Measurements from ENCODE around the gene SRCIN1. TPM values are rescaled to one million over a fixed set of nuclear protein-coding genes. Genes with fewer than 3 reads are reported as not detected.
"Not testable (repeated sequence)": the region's sequence is repeated elsewhere in the genome, so short reads cannot be mapped to it uniquely, and the experiment has no call there.

Gene SRCIN1
- total RNA-seq, 1 donor: not detected

- H3K4me3 ChIP-seq (ENCODE audit: low read length); H3K4me1 ChIP-seq (ENCODE audit: insufficient read depth, low read length); H3K9me3 ChIP-seq (ENCODE audit: low read depth, low read length); H3K27me3 ChIP-seq (ENCODE audit: insufficient read depth, low read length): not testable (repeated sequence)
These were observed 106.5 kb downstream of the SRCIN1 start for GRCh38 chr17:38499230-38499629.

DNA sequence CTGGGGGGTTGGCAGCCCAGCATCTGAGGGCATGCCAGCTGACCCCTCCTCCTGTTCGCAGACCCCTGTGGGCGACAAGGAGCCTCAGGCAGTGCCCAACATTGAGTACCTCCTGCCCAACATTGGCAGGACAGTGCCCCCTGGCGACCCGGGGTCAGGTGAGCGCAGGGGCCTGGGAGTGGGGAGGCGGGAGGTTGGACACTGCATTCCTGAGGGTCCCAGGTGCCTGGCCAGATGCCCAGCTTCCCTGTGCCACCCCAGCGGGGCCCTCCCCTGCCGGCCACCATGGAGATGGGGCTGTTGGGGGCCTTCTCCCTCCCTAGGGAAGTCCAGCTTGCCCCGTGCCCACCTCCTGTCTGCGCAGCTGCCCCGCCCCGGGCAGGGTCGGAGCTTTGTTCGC, 107.4 kb downstream of the SRCIN1 start:
- H3K9me3 ChIP-seq (ENCODE audit: low read depth, low read length): no peaks in the 10 kb centered on the region
- no peaks in the 10 kb centered on the region for H3K4me1 ChIP-seq (ENCODE audit: insufficient read depth, low read length)
- no peaks in the 10 kb centered on the region for H3K27me3 ChIP-seq (ENCODE audit: insufficient read depth, low read length)
- H3K4me3 ChIP-seq (ENCODE audit: low read length): no peak overlapping the region

DNA sequence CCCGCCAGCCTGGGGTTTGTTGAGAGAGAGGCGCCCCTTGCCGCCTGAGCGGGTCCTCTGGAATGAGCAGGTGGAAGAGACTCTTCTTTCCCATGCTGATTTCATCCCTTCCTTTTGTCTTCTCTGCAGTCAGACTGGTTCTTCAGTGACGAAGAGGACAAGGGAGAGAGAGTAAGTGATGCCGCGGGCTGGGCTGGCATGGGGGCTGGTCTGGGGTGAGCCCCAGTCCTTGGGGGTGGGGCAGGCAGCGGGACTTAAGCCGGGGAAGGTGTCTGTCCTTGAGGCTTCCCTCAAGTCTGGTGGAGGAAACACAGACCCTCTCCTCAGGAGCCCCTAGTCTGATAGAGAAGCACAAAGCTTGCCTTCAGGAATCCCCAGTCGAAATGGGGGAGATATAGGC, 108.1 kb downstream of the SRCIN1 start:
- H3K9me3 ChIP-seq (ENCODE audit: low read depth, low read length); H3K4me1 ChIP-seq (ENCODE audit: insufficient read depth, low read length); H3K4me3 ChIP-seq (ENCODE audit: low read length); H3K27me3 ChIP-seq (ENCODE audit: insufficient read depth, low read length): not testable (repeated sequence)

- H3K27me3 ChIP-seq (ENCODE audit: insufficient read depth, low read length); H3K4me3 ChIP-seq (ENCODE audit: low read length); H3K4me1 ChIP-seq (ENCODE audit: insufficient read depth, low read length); H3K9me3 ChIP-seq (ENCODE audit: low read depth, low read length): not testable (repeated sequence)
These were observed 111.6 kb downstream of the SRCIN1 start for GRCh38 chr17:38494152-38494551.

- not testable (repeated sequence) for H3K4me1 ChIP-seq (ENCODE audit: insufficient read depth, low read length); H3K27me3 ChIP-seq (ENCODE audit: insufficient read depth, low read length); H3K9me3 ChIP-seq (ENCODE audit: low read depth, low read length); H3K4me3 ChIP-seq (ENCODE audit: low read length)
These were observed 113.4 kb downstream of the SRCIN1 start for GRCh38 chr17:38492067-38493040.

DNA sequence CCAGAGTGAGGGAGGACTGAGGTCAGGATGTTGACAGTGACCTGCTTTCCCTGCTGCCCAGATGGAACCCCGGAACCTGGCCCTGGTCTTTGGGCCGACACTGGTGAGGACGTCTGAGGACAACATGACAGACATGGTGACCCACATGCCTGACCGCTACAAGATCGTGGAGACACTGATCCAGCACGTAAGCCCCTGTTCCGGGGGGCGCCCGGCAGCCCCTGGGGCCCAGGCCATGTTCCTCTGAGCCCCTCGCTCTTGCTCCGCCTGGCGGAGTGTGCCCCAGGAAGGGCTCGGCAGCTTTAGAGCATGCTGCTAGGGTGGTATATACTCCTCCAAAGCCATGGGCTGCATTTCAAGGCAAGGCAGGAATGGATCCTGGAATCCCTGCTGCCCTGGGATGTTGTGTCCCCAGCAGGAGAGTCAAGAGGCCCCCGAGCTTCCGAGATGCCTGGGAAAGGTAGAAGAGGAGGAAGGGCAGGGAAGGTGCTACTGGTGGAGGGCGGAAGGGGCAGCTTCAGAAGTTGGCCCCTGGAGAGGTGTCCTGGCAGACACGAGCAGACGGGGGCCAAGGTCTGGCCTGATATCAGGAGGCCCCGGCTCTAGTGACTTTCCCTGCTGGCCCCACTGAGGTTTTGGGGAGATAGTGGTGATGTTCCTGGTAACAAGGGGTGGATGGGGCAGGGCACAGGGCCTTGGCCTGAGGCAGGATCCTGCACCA, 114.2 kb downstream of the SRCIN1 start:
- not testable (repeated sequence) for H3K4me3 ChIP-seq (ENCODE audit: low read length); H3K27me3 ChIP-seq (ENCODE audit: insufficient read depth, low read length); H3K4me1 ChIP-seq (ENCODE audit: insufficient read depth, low read length); H3K9me3 ChIP-seq (ENCODE audit: low read depth, low read length)

GRCh38 chr17:38489774-38490173, 116.0 kb downstream of the SRCIN1 start:
- H3K9me3 ChIP-seq (ENCODE audit: low read depth, low read length); H3K4me1 ChIP-seq (ENCODE audit: insufficient read depth, low read length): not testable (repeated sequence)

DNA sequence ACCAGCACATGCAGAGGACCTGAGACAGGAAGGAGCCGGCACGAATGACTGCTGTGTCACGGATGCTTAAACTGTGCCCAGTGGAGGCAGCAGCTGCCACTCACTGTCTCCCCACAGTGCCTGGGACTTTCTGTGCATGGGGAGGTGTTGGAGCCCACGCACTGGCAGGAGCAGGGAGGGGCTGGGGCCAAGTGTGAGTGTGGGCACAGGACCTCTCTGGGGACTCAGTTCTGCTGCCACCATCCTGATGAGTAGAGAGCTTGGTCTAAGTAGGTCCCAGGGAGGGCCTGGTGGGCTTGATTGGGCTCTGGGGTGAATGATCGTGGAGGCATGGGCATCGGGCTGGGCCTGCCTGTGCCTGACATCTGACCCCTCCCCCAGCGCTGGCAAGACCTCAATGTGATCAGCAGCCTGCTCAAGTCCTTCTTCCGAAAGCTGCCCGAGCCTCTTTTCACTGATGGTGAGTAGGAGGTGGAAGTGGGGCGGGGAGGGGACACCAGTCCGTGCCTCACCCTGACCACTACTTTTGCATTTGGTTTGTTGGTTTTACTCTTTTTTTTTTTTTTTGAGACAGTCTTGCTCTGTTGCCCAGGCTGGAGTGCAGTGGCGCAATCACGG, 120.0 kb downstream of the SRCIN1 start:
- H3K4me1 ChIP-seq (ENCODE audit: insufficient read depth, low read length); H3K27me3 ChIP-seq (ENCODE audit: insufficient read depth, low read length); H3K4me3 ChIP-seq (ENCODE audit: low read length); H3K9me3 ChIP-seq (ENCODE audit: low read depth, low read length): not testable (repeated sequence)

More at GRCh38 chr17:38489774-38490173, 116.0 kb downstream of the SRCIN1 start:
- not testable (repeated sequence) for H3K27me3 ChIP-seq (ENCODE audit: insufficient read depth, low read length); H3K4me3 ChIP-seq (ENCODE audit: low read length)

DNA sequence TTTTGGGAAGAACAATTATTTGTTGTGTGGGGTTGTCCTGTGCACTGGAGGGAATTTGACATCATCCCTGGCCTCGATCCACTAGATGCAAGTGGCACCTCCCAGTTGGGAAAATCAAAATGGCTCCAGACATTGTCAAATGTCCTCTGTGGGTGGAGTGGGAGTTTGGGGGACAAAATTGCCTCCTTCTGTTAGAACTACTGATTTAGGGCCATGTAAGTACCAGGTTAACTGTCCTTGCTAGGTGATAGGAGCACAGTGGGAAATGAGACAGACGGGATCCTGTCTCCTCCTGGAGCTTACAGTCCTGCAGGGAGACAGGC, 120.6 kb downstream of the SRCIN1 start:
- Histone ChIP-seq H3K9me3 (ENCODE audit: low read depth, low read length) (no peaks in the 10 kb centered on the region), H3K27me3 (ENCODE audit: insufficient read depth, low read length) (no peaks in the 10 kb centered on the region), H3K4me3 (ENCODE audit: low read length) (no peak overlapping the region)

DNA sequence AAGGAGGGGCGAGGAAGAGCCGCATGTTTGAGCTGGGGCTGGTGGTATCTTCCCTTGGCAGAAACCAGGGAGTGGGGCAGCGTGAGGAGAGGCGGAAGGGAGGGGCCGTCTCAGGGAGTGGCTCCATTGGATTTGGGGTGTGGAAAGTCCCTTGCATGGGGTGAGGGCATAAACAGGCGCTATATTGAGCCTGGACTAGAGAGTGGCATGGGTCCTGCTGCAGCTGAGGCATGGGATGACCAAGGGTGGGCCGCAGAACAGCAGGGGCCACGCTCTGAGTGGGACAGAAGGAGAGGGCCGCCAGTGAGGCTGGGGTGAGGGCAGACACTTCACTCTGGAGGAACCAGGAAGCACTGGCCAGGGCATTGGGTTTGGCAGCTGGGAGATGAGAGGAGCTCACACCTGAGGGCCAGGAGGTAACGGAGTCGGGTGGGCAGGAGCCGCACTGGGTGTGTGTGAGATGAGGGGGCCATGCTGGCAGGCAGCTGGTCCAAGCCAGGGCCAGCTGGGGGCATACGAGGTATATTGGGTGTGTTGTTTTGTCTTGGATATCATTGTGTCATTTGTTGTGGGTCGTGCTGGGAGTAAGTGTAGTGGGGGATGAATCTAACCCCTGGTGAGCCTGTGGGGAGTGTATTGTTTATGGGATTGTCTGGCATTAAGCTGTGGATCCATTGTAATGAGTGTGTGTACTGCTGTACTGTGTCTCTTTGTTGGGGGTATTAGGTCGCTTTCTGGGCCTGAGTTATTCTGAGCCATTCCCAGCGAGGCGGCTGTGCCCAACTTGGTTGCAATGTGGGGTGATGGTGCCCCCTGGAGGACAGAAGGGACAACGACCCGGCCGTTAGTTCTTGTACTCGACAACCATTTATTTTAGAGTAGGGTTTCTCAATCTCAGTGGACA, 121.3 kb downstream of the SRCIN1 start:
- H3K9me3 ChIP-seq (ENCODE audit: low read depth, low read length); H3K4me1 ChIP-seq (ENCODE audit: insufficient read depth, low read length); H3K4me3 ChIP-seq (ENCODE audit: low read length); H3K27me3 ChIP-seq (ENCODE audit: insufficient read depth, low read length): not testable (repeated sequence)

More for the DNA sequence above, 120.6 kb downstream of the SRCIN1 start:
- H3K4me1 ChIP-seq (ENCODE audit: insufficient read depth, low read length): no peaks in the 10 kb centered on the region

GRCh38 chr17:38482700-38483043, 123.1 kb downstream of the SRCIN1 start:
- not testable (repeated sequence) for H3K4me3 ChIP-seq (ENCODE audit: low read length); H3K4me1 ChIP-seq (ENCODE audit: insufficient read depth, low read length); H3K9me3 ChIP-seq (ENCODE audit: low read depth, low read length); H3K27me3 ChIP-seq (ENCODE audit: insufficient read depth, low read length)

- not testable (repeated sequence) for H3K4me3 ChIP-seq (ENCODE audit: low read length); H3K9me3 ChIP-seq (ENCODE audit: low read depth, low read length); H3K4me1 ChIP-seq (ENCODE audit: insufficient read depth, low read length); H3K27me3 ChIP-seq (ENCODE audit: insufficient read depth, low read length)
These were observed 123.6 kb downstream of the SRCIN1 start for GRCh38 chr17:38482039-38482699.
